GM11168 (cell line): ENCODE measurements around the gene FUT8.
"Not testable (repeated sequence)": the region's sequence is repeated elsewhere in the genome, so short reads cannot be mapped to it uniquely, and the experiment has no call there.

ENCODE experiments used
- in situ Hi-C: fragments of 300-500 bp; cut with MboI; formaldehyde crosslinking; loops from one replicate; pipeline ENCODE4 v1.12.0; 2022; ENCODE audit warnings: low sequenced_read_pairs; ENCODE audit not compliant: unreplicated experiment

Gene FUT8

DNA sequence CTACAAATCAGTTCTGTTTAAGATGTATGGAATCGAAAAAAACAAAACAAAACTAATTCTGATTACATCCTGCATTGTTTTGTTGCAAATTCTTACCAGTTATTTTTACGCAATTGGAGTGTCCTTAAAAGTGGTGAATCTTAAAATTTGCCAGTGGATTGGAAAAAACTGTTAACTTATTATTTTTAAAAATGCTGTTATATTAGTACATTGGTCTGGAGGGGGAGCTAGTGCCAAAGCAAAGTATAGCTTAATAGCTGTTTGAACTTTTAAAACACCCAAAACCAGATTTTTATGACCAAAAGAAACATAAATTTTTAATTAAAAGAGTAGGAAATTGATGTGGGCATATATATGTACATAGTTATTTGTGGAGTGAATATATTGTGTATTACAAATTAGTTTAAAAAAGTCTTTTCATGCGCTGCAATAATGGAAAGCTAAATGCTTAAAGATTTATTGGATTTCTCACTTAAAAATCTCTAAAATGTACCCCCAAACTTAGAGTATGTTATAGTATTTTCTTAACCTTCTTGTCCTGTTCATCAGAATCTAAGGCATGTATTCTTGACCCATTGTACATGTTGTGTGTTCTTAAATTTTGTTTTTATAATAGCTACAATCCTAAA, 2.5 kb downstream of the FUT8 start:
- in situ Hi-C loops = loop anchor here (10.0 to 25.0 kb wide), 2 partner anchors 410 to 547 kb away; no protein-coding TSS in a partner anchor

DNA sequence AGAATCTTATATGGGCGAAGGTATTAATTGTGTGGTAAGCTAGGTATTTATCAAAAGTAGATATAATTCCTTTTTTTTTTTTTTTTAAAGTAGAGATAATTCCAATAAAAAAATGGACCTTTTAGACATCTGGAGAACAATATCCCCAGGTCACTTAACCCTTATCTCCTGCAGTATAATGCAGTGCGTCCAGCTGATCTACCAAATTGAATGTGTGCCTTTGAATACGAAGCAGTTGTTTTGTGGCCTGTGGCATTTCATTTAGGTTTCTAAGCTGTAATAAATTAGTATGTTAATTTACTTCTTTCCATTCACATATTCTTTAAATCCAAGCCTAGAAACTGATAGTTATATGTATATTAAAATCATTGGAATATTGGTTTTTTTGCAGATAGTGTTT, 3.1 kb downstream of the FUT8 start:
- in situ Hi-C loops = loop anchor here (10.0 to 25.0 kb wide), 2 partner anchors 409 to 547 kb away; no protein-coding TSS in a partner anchor

DNA sequence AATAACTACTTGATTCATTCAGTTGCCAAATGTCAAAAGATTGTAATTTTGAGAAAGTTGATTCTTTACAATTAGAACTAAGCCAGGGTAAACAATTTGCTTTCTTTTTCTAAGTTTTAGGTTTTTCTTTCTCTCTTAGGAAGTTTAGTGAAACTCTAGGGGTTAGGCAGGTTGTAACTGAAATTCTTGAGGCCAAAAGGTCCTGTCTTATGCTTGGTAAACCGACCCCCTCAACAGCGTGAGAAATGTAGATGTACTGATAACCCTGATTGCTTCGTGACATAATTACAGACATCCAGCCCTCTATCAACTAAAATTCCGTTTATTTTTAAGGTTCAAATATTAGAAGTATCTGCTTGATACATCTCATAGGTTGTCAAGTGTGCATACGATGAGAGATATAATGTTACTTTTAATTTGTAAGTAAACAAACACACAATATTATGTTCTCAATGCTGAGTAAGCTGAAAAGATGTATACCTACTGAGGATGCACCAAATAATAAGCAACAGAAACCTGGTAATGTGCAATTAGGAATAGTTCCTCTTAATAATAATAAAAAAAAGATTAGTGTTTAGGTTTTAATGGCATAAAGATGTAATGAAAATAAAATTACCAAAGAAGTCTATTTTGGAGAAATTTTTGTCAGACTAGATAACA, 7.2 kb downstream of the FUT8 start:
- in situ Hi-C loops = loop anchor here (10.0 to 25.0 kb wide), 2 partner anchors 405 to 543 kb away; no protein-coding TSS in a partner anchor

DNA sequence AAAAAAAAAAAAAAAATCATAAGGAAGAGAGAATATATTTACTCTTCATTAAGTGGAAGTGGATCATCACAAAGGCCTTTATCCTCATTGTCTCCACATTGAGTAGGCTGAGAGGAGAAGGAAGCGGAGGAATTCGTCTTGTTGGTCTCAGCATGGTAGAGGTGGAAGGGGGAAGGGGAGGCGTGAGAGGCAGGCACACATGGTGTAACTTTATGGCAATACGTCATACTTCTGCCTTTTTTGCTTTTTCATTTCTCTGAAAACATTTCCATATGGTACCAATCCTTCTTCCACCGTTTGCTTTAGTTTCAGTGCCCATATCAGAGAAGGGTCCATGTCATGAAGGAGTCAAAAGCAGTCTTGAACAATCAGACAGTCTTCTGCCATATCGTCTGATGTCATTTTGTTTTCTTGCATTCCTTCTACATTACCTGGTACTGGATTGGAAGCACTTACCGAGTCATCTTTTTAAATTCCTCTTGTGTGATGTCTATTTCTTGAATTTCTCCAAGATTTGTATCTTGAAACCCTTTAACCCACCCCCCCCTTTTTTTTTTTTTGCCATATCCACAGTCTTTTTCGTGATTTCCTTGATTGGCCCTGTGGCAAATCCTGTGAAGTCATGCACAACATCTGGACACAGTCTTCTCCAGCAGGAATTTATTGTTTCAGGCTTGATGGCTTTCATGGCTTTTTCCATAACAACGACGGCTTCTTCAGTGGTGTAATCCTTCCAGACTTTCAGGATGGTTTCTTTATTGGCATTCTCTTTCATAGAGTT, 8.9 kb downstream of the FUT8 start:
- in situ Hi-C loops = loop anchor here (25.0 kb wide), 1 partner anchor 541 kb away; no protein-coding TSS in a partner anchor

DNA sequence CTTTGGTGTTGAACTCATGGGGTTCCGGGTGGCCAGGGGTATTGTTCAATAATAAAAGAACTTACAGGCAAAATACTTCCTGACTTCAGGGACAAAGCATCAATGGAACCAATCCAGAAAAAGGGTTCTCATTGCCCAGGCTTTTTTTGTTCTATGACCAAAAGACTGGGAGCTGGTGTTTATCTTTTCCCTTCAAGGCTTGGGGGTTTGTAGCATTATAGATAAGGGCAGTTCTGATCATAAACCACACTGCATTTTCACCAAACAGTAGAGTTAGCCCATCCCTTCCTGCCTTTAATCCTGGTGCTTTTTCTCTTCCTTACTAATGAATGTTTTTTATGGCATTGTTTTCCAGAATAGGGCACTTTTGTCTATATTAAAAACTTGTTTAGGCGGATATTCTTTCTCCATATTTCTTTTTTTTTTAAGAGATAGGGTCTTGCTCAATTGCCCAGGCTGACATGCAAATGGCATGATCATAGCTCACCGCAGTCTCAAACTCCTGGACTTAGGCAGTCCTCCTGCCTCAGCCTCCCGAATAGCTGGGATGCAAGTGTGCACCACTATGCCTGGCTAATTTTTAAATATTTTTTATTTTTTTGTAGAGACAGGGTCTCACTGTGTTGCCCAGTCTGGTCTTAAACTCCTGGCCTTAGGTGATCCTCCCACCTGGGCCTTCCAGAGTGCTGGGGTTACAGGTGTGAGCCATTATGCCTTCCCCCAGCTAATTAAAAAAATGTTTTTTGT, 9.7 kb downstream of the FUT8 start:
- in situ Hi-C loops = loop anchor here (25.0 kb wide), 1 partner anchor 540 kb away; no protein-coding TSS in a partner anchor

DNA sequence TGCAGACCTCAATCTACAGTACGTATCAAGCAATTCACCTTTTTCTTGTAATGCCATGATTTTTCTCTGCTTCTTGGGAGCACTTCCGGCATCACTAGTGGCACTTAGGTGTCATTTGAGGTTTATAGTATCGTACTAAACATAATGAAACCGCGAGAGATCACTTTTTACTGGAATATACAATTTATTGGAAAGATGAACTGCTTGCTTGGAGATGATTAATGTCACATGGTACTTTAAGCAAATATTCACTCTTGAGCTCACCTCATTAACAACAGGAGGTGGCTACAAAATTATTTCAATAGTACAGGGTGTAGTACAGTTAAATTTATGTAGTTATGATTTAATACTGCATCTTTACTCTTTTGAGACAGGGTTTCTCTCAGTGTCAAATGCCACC, 11.5 kb downstream of the FUT8 start:
- in situ Hi-C loops = loop anchor here (25.0 kb wide), 1 partner anchor 538 kb away; no protein-coding TSS in a partner anchor

DNA sequence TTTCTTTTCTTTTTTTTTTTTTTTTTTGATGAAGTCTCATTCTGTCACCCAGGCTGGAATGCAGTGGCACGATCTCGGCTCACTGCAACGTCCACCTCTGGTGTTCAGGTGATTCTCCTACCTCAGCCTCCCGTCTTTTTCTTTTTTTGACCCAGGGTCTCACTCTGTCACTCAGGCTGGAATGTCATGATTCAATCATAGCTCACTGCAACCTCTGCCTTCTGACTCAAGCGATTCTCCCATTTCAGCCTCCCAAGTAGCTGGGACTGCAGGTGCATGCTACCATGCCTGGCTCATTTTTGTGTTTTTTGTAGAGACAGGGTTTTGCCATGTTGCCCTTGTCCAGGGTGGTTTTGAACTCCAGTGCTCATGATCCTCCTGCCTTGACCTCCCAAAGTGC, 12.0 kb downstream of the FUT8 start:
- in situ Hi-C loops = loop anchor here (25.0 kb wide), 1 partner anchor 538 kb away; no protein-coding TSS in a partner anchor

DNA sequence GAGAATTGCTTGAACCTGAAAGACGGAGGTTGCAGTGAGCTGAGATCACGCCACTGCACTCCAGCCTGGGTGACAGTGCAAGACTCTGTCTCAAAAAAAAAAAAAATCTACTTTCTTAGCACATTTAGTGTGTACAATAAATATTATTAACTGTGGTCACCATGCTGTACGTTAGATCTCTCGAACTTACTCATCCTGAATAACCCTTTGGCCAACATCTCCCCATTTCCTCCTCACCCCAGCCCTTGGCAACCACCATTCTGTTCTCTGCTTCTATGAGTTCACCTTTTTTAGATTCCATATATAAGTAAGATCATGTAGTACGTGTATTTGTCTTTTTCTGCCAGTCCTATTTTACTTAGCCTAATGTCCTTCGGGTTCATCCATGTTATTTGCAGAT, 13.4 kb downstream of the FUT8 start:
- in situ Hi-C loops = no loop called here

DNA sequence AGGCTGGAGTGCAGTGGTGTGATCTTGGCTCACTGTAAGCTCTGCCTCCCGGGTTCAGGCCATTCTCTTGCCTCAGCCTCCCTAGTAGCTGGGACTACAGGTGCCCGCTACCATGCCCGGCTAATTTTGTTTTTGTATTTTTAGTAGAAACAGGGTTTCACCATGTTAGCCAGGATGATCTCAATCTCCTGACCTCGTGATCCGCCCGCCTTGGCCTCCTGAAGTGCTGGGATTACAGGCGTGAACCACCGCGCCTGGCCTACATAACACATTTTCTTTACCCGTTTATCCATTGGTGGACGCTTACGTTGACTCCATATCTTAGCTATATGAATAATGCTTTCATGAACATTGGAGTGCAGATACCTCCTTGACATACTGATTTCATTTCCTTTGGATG, 14.4 kb downstream of the FUT8 start:
- in situ Hi-C loops = not testable (repeated sequence)

DNA sequence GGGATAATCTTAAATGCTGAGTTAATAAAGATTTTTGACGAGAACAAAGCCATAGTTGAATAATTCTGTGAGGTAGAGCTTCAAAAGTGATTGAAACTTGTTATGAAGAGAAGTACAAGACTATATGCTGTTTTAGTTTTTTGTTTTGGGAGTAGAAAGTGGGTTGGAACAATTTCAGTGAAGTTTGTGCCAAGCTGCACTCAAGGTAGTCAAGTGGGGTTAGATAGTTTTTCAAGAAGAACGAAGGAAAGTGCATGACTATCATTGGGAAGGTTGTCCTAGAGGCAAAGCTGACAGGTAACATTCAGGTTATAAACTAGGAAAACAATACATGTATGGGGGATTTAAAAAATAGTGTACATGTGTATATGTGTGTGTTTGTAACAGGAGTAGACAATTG, 16.2 kb downstream of the FUT8 start:
- in situ Hi-C loops = no loop called here

DNA sequence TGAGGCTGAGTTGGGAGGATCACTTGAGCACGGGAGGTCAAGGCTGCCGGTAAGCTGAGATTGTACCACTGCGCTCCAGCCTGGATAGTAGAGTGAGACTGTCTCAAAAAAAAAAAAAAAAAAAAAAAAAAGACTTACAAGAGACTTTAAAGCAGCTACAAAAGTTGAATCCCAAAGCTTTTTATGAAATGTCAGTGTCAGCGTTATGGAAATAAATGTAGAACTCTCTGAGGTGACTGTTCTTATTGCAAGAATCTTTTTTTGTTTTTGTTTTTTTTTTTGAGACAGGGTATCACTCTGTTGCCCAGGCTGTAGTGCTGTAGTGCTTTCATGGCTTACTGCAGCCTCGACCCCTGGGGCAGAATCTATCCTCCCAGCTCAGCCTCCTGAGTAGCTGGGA, 17.2 kb downstream of the FUT8 start:
- in situ Hi-C loops = no loop called here

DNA sequence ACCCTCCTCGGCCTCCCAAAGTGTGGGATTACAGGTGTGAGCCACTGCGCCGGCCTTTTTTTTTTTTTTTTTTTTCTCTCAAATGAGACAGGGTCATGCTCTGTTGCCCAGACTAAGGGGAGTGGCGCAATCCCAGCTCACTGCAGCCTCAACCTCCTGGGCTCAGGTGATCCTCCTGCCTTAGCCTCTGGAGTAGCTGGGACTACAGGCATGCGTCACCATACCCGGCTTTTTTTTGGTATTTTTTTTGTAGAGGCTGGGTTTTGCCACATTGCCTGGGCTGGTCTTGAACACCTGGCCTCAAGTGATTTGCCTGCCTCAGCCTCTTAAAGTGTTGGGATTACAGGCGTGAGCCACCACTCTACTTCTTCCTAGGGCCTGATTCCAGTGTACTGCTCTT, 18.7 kb downstream of the FUT8 start:
- in situ Hi-C loops = no loop called here

DNA sequence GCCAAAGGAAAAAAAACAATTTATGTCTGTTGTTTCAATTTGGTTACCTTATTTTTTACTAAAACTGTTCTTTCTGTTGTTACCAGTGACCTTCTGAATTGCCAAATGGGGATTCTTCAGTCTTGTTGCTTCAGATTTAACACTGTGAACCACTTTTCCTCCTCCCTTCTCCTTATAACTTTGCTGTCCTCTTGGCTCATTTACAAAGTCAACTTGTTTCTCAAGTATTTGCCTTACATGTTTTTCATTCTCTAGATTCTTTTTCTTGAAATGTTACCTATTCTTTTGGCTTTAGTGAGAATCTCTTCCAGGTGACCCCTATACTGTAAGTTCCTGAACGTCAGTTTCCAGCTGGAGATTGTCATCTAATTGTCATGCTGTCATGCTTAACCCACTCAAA, 19.4 kb downstream of the FUT8 start:
- in situ Hi-C loops = no loop called here

DNA sequence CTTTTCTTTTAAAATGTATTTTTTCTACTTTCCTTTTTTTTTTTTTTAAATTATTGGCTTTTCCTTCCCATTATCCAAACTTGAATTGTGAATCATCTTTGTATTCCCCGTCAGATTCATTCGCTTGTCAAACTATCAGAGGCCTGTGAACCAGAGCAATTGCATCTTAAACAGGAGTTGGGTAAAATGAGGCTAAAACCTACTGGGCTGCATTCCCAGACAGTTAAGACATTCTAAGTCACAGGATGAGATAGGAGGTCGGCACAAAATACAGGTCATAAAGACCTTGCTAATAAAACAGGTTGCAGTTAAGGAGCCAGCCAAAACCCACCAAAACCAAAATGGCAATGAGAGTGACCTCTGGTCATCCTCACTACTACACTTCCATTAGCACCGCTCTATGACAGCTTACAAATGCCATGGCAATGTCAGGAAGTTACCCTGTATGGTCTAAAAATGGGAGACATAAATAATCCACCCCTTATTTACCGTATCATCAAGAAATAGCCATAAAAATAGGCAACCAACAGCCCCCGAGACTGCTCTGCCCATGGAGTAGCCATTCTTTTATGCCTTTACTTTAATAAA, 19.9 kb downstream of the FUT8 start:
- in situ Hi-C loops = no loop called here

DNA sequence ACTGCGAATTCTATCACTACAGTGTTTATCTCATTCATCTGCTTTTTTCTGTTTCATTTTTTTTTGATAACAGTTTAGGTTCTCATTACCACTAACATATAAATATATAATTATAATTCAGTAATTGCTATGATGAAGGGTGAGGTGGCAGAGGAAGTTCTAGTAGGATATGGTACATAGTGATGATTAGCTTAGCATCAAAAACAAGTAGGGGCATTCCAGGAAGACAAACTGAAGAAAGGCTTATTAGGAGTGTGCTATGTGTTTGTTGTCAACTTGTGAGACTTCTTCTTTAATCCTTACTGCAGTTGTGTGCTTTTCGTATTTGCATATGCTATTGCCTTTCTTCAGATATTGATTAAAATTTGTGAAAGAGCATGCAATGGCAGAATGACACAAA, 20.6 kb downstream of the FUT8 start:
- in situ Hi-C loops = no loop called here

DNA sequence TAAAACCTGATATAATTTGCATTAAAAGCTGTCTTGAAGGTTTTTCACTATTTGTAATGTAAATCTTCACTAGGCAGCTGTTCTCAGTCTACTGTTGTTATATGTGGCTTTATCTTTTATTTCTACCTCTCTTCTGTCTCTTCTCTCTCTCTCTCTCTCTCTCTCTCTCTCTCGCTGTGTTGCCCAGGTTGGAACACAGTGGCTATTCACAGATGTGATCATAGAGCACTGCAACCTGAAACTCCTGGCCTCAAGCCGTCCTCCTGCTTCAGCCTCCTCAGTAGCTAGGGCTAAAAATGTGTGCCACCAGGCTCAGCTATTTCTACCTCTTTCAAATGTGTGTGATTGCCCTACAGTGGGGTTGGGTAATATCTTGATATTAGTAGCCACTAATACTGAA, 21.1 kb downstream of the FUT8 start:
- in situ Hi-C loops = no loop called here

DNA sequence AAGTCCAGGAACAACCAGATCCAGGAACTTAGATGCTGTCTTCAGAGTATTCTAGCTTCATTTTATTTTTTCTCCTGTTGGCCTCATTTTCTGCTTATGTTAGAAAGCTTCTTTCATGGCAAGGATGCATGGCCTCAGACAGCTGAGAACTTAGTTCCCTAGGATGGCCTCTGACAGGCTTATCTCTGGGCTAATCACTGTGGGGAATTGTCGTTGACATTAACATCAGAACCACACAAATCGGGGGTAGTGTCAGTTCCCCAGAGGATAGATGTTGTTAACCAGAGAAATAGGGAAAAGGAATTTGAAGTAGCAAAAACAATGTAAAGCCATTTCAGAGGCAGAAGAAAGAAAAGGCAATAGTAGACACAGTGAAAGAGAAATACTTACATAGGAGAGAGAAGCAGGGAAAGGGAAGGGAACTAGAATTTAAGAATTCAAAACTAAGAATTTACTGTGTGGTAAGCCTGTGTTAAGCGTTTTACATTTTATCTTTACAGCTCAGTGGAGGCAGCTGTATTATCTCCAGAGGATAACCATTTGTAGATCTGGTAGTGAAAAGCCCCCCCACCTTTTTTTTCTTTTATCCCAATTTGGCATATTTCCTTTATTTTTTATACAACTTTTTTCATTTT, 21.8 kb downstream of the FUT8 start:
- in situ Hi-C loops = no loop called here

DNA sequence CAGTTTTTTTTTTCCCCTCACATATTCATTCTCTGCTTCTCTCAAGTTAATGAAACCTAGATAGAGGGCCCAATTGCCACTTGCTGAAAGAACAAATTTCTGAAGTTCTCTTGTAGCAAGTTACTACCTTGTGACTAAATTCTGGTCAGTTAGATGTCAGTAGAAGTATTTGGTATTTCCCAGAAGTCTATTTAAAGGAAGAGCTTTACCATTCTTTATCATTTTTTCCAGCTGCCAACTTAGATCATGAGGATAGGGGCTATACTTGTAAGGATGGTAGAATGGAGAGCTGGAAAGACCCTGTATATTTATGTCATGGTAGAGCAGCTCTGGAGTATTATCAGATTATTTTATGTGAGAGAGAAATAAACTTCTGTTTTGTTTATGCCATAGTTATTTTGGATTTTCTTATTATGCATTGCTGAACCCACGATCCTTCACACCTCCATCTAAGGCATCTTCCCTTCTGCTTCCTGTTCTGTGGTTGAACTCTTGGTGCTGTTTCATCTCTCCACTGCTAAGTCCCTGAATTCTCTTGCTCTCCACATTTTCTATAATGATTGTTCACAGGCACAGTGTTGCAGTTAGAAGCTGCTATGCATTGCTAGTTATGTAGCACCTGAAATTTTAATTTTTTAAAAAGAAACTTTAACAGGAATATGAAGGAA, 25.9 kb downstream of the FUT8 start:
- in situ Hi-C loops = no loop called here

DNA sequence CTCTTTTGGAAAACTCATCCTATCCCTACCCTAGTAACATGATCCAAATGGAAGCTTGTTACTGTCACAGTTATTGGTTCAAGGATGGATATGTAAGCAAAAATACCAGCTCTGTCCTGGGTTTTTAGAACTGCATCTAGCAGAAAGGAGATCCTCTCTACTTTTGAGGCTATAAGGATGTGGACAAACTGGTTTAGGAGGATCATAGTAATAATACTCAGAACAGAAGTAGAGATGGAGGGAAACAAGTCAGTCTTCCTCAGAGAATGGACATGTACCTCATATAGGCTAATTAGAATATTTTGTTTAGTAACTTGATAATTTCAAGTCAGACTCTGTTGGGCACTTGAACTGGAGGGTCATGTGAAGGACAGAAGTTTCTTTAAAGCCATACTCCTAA, 26.6 kb downstream of the FUT8 start:
- in situ Hi-C loops = no loop called here
